Measurements from ENCODE around the gene SLC35G6.

SLC35G6 gene

GRCh38 chr17:7443499-7444485 lies 37.5 kb upstream of the SLC35G6 start:
- TF ChIP-seq CTCF (conservative IDR thresholded peaks at IDR 0.05; ENCODE audit: low read length): no peak
- DNase-seq (ENCODE audit: low read depth): peak; percentile 21

DNA sequence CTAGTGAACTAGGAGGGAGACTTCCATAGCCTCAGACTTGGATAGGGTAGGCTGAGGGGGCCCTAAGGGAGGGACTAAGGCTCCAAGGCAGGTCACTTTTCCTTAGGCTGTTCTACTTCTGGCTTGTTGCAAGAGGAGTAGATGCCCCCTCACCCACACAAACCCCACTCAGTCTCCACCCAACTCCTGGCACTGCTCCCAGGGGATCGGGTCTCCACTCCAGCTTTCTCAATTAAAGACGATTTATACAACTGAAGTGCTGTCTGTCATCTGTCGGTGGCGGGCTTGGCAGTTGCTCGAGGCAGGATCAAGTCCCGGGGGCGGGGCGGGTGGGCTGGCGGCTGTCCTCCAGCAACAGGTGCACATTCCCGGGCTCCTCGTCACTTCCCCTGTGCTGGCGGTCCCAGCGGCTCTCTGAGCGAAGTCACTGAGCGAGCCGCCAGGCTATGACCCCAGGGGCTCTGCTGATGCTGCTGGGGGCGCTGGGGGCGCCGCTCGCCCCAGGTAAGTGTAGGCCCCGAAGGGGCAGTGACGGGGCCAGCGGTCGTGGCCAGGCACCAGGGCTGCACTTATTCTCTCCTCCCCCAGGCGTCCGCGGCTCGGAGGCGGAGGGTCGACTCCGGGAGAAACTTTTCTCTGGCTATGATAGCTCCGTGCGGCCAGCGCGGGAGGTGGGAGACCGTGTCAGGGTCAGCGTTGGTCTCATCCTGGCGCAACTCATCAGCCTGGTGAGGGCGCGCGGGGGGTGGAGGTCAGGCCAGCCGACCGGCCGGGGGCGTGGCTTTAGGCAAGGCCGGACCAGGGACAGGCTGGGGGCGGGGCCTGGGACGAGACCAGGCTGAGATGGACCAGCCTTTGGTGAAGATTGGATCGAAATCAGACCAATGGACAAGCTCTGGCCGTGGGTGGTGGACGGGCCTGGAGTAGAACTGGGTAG lies 36.3 kb upstream of the SLC35G6 start, which contains the start of gene CHRNB1:
CHRNB1 (plus strand) TSS at position 380 of the 937 bp plus-strand sequence; CDS start at position 447, 67 bp downstream.
- DNase-seq (ENCODE audit: low read depth): no peak
- H3K4me3 ChIP-seq (ENCODE audit: low read length): peak within 1 kb of the TSS; percentile 37
- no peak for TF ChIP-seq CTCF (conservative IDR thresholded peaks at IDR 0.05; ENCODE audit: low read length)

More at GRCh38 chr17:7443499-7444485, 37.5 kb upstream of the SLC35G6 start:
- no peak overlapping the region for H3K4me3 ChIP-seq (ENCODE audit: low read length)

DNA sequence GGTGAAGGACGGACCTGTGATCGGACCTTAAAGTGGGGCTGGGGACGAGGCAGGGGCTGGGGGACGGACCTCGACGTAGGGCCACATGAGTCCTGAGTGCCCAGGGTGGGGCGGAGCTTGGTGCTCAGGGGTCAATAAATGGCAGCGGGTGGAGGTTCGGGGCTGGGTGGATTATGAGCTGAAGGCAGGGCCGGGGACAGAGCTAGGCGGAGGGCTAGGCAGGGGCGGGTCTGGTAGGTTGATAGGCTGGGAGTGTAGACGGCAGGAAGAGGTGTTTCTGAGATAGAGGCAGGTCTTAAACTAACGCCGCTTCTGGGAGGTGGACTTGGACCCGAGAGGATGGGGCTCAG lies 35.7 kb upstream of the SLC35G6 start:
- no peak for DNase-seq (ENCODE audit: low read depth)
- no peak for TF ChIP-seq CTCF (conservative IDR thresholded peaks at IDR 0.05; ENCODE audit: low read length)
- H3K4me3 ChIP-seq (ENCODE audit: low read length): peak overlapping the region; percentile 37

DNA sequence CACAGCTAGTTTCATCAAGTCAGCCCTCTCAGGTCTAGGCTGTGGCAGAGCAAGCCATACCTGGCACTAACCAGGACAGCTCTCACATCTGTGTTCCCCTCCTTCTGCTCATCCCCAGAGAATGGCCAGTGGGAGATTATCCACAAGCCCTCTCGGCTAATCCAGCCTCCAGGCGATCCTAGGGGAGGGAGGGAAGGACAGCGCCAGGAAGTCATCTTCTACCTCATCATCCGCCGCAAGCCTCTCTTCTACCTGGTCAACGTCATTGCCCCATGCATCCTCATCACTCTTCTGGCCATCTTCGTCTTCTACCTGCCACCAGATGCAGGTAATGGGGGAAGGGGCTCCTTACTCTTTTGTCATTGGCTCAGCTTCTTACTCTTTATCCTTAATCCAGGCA lies 32.8 kb upstream of the SLC35G6 start:
- DNase-seq (ENCODE audit: low read depth): no peak
- H3K4me3 ChIP-seq (ENCODE audit: low read length): no peak overlapping the region
- TF ChIP-seq CTCF (conservative IDR thresholded peaks at IDR 0.05; ENCODE audit: low read length): no peak

- H3K4me3 ChIP-seq (ENCODE audit: low read length): no peak overlapping the region
- no peak for DNase-seq (ENCODE audit: low read depth)
- no peak for TF ChIP-seq CTCF (conservative IDR thresholded peaks at IDR 0.05; ENCODE audit: low read length)
These were observed 21.2 kb upstream of the SLC35G6 start for GRCh38 chr17:7459961-7460545.

GRCh38 chr17:7460850-7461660 lies 20.2 kb upstream of the SLC35G6 start:
- no peak for TF ChIP-seq CTCF (conservative IDR thresholded peaks at IDR 0.05; ENCODE audit: low read length)

More at GRCh38 chr17:7460850-7461660, 20.2 kb upstream of the SLC35G6 start:
- no peak overlapping the region for H3K4me3 ChIP-seq (ENCODE audit: low read length)
- no peak for DNase-seq (ENCODE audit: low read depth)
